HepG2 (cell line): Measurements from ENCODE around the gene MRGPRF. TPM values are rescaled to one million over a fixed set of nuclear protein-coding genes. Genes with fewer than 3 reads are reported as not detected.

ENCODE experiments used
- ATAC-seq: fragments of 200-7000 bp; cut with Tn5 transposase; 3 replicates; pipeline ENCODE4 v1.9.1; 2020; ENCODE audit warnings: mild to moderate bottlenecking, moderate library complexity
- BruUV-seq: library from RNA; stranded (reverse); fragments of 400-500 nt; replicated peaks from 2 replicates; lab custom pipeline; 2021; lab: Mats Ljungman, UMichigan
- CTCF ChIA-PET: fragments of 300-600 bp; formaldehyde crosslinking; extraction: SDS; loops from one replicate; lab custom pipeline; 2021; ENCODE audit warnings: low total read pairs, inconsistent platforms, low intra/inter-chr PET ratio; lab: Yijun Ruan, JAX
- POLR2A ChIA-PET: fragments of 350-600 bp; sonication (Branson Sonifier 250); formaldehyde crosslinking; loops from one replicate; lab custom pipeline; 2020; ENCODE audit warnings: antibody characterized with exemption, inconsistent platforms; lab: Yijun Ruan, JAX
- DNase-seq: peaks from one replicate; pipeline ENCODE4 v3.0.0-alpha.2; 2015; ENCODE audit warnings: low spot score
- FAIRE-seq: peaks from 3 replicates; lab custom pipeline; 2011; peaks lifted over from hg19 to GRCh38; lab: Jason Lieb, UNC
- H2AFZ ChIP-seq: one replicate; pipeline ENCODE4 v1.6.1; 2011; ENCODE audit warnings: low read length, inconsistent platforms
- H3K27ac ChIP-seq: fragments of 300-600 bp; 3 replicates; pipeline ENCODE4 v1.8.0; 2011; ENCODE audit warnings: mixed run types, mild to moderate bottlenecking, mixed read lengths, low read length, inconsistent platforms; ENCODE audit not compliant: insufficient read depth; ENCODE audit errors: extremely low read length
- H3K27me3 ChIP-seq, 2 experiments: fragments of 200-600 bp in 1 of 2; 2 replicates in 1 of 2; 3 replicates in 1 of 2; pipeline versions ENCODE4 v1.6.0 to v1.8.0; 2011; ENCODE audit warnings: low read length in 2 of 2, mild to moderate bottlenecking in 2 of 2, moderate library complexity in 2 of 2, inconsistent platforms in 1 of 2; ENCODE audit not compliant: insufficient read depth in 2 of 2, control insufficient read depth in 1 of 2
- H3K36me3 ChIP-seq, 2 experiments: fragments of 200-600 bp in 1 of 2; replicated peaks in 1 of 2; 2 replicates in 1 of 2; 3 replicates in 1 of 2; pipeline versions ENCODE4 v1.5.1 to v1.8.0; 2011; ENCODE audit warnings: low read length in 2 of 2, inconsistent platforms in 1 of 2; ENCODE audit not compliant: insufficient read depth in 2 of 2, control insufficient read depth in 1 of 2
- H3K4me1 ChIP-seq: 2 replicates; pipeline ENCODE4 v1.5.1; 2012; ENCODE audit warnings: low read length, inconsistent platforms; ENCODE audit not compliant: insufficient read depth
- H3K4me2 ChIP-seq: 2 replicates; pipeline ENCODE4 v1.6.0; 2011; ENCODE audit warnings: low read depth, low read length, inconsistent platforms
- H3K4me3 ChIP-seq, 3 experiments: fragments of 200-600 bp in 1 of 3; sonication (generic), shearing (Covaris generic) in 1 of 3; replicated peaks in 1 of 3; 2 replicates each; pipeline ENCODE4 v1.5.1; 2011 to 2016; ENCODE audit warnings: low read length in 3 of 3, inconsistent platforms in 2 of 3, low read depth in 2 of 3, mild to moderate bottlenecking in 2 of 3, control low read depth in 1 of 3, mixed read lengths in 1 of 3; ENCODE audit not compliant: insufficient read depth in 1 of 3
- H3K79me2 ChIP-seq: one replicate; pipeline ENCODE4 v1.6.1; 2011; ENCODE audit warnings: low read length, inconsistent platforms; ENCODE audit not compliant: insufficient read depth
- H3K9ac ChIP-seq: 2 replicates; pipeline ENCODE4 v1.6.0; 2011; ENCODE audit warnings: mild to moderate bottlenecking, low read depth, low read length, inconsistent platforms; ENCODE audit not compliant: insufficient read depth
- H3K9me3 ChIP-seq: 2 replicates; pipeline ENCODE4 v1.5.1; 2012; ENCODE audit warnings: mild to moderate bottlenecking, low read length
- H4K20me1 ChIP-seq: 2 replicates; pipeline ENCODE4 v1.6.0; 2011; ENCODE audit warnings: inconsistent platforms, mild to moderate bottlenecking, low read length, moderate library complexity; ENCODE audit not compliant: insufficient read depth
- CERS6 ChIP-seq: sonication (generic); formaldehyde crosslinking; IDR thresholded peaks from 2 replicates; pipeline ENCODE4 v1.5.0; 2020; ENCODE audit warnings: missing genetic modification reagents
- E2F1 ChIP-seq: sonication (generic); formaldehyde crosslinking; IDR thresholded peaks from 2 replicates; pipeline ENCODE4 v1.5.0; 2020; ENCODE audit warnings: missing genetic modification reagents
- FOSL2 ChIP-seq: sonication (generic); formaldehyde crosslinking; IDR thresholded peaks from 2 replicates; pipeline ENCODE4 v1.4.0; 2020; ENCODE audit warnings: missing genetic modification reagents
- NPAS2 ChIP-seq: sonication (generic); formaldehyde crosslinking; IDR thresholded peaks from 2 replicates; pipeline ENCODE4 v1.8.0; 2022; ENCODE audit warnings: mild to moderate bottlenecking, missing genetic modification reagents, borderline replicate concordance
- RXRA ChIP-seq: sonication (generic); formaldehyde crosslinking; IDR thresholded peaks from 2 replicates; pipeline ENCODE4 v1.5.1; 2020; ENCODE audit warnings: missing genetic modification reagents
- U2AF1 ChIP-seq: fragments of 200-400 bp; formaldehyde crosslinking; optimal IDR thresholded peaks from 2 replicates; pipeline ENCODE3; 2017; ENCODE audit warnings: mild to moderate bottlenecking, low read depth, low read length
- ZBTB26 ChIP-seq: IDR thresholded peaks from 2 replicates; pipeline ENCODE4 v1.6.1; 2016; ENCODE audit warnings: missing compliant biosample characterization, missing genetic modification reagents, borderline replicate concordance
- ZNF205 ChIP-seq: IDR thresholded peaks from 2 replicates; pipeline ENCODE4 v1.6.1; 2018; ENCODE audit warnings: missing biosample characterization, missing genetic modification reagents
- ZNF44 ChIP-seq: sonication (generic); formaldehyde crosslinking; IDR thresholded peaks from 2 replicates; pipeline ENCODE4 v1.5.1; 2020; ENCODE audit warnings: mild to moderate bottlenecking, missing genetic modification reagents
- ZNF562 ChIP-seq: sonication (generic); formaldehyde crosslinking; IDR thresholded peaks from 2 replicates; pipeline ENCODE4 v1.8.0; 2022; ENCODE audit warnings: missing genetic modification reagents, borderline replicate concordance
- ZSCAN20 ChIP-seq: sonication (generic); formaldehyde crosslinking; IDR thresholded peaks from 2 replicates; pipeline ENCODE4 v1.4.0; 2020; ENCODE audit warnings: missing genetic modification reagents, mild to moderate bottlenecking, borderline replicate concordance
- WGBS: methylation state at CpG from one replicate; pipeline ENCODE4 v1.1.6; 2017; ENCODE audit warnings: low lambda C conversion rate; 5-methylcytosine and 5-hydroxymethylcytosine counted together
- in situ Hi-C: cut with HindIII; loops from 2 replicates; pipeline ENCODE4 v1.10.0; 2017; ENCODE audit warnings: low pct_unique_long_range_greater_than_20kb; ENCODE audit not compliant: extremely low pct_ligation_motif_present
- intact Hi-C: fragments of 100-400 bp; cut with micrococcal nuclease; formaldehyde crosslinking; loops from one replicate; pipeline ENCODE4 v1.10.0; 2022; ENCODE audit not compliant: unreplicated experiment
- polyA plus RNA-seq, 8 experiments: library from polyadenylated mRNA; depleted of rRNA in 3 of 8; stranded (reverse) in 7 of 8; unstranded in 1 of 8; fragments of >200 nt; fragmentation: Illumina TruSeq in 4 of 8; extraction: Trizol in 4 of 8; gene quantifications; 2 replicates each; pipeline versions ENCODE4 v1.2.1 to v1.2.3, GENCODE V29; 2011 to 2016; ENCODE audit warnings: low read depth in 4 of 8, missing spikeins in 1 of 8, mixed read lengths in 1 of 8; ENCODE audit not compliant: insufficient read depth in 1 of 8
- total RNA-seq, 5 experiments: library from RNA; depleted of rRNA; stranded (reverse); fragments of >200 nt; fragmentation: Illumina TruSeq; extraction: Trizol; gene quantifications; 2 replicates each; pipeline ENCODE4 v1.2.3, GENCODE V29; 2016; ENCODE audit warnings: low read depth in 1 of 5
- TF ChIP-seq, protein P1 (sequence below): sonication (generic); formaldehyde crosslinking; IDR thresholded peaks from 2 replicates; pipeline ENCODE4 v1.5.0; 2020; ENCODE audit warnings: missing genetic modification reagents
- TF ChIP-seq, protein P2 (sequence below): sonication (generic); formaldehyde crosslinking; conservative IDR thresholded peaks from 2 replicates; pipeline ENCODE4 v1.4.0; 2020; ENCODE audit warnings: mild to moderate bottlenecking, missing genetic modification reagents, moderate library complexity

MRGPRF gene
- total and polyA plus RNA-seq, 2 of the 13 experiments (the other 11 are each of a cell fraction or from before 2014, with no cell fraction given), result not detected

- no peak for TF ChIP-seq CERS6 (CRISPR knock-in tag)
- TF ChIP-seq, all 625 proteins: peak for 0
Observed at GRCh38 chr11:68955607-68955958, 57.5 kb downstream of the MRGPRF start (continued).

- BruUV-seq, result no TSS peak
- Histone ChIP-seq H4K20me1 (no peaks in the 10 kb centered on the region), H3K27ac (no peak overlapping the region), H2AFZ (no peak overlapping the region), H3K79me2 (no peaks in the 10 kb centered on the region), H3K9me3 (no peaks in the 10 kb centered on the region), H3K36me3 (no peaks in the 10 kb centered on the region), H3K27me3 (peaks cover 0 to 5% of the 10 kb centered on the region in 2 experiments; a peak in 3 of 5 replicates), H3K4me3 (peak overlapping the region in 1 of 3 experiments; percentile 10; a peak in 1 of 6 replicates), H3K4me2 (peak overlapping the region; percentile 55), H3K4me1 (no peaks in the 10 kb centered on the region), H3K9ac (no peak overlapping the region)
- peak; percentile 28; the same call in 2 of the 3 replicates for ATAC-seq
- ChIA-PET CTCF (no interaction called here), POLR2A (no interaction called here)
- 22% methylated on average over 3 of the region's 30 CpGs for WGBS
- intact Hi-C loops (no loop called here), in situ Hi-C loops (no loop called here)
- no peak for FAIRE-seq
- no peak for TF ChIP-seq RXRA (CRISPR knock-in tag)
- no peak for TF ChIP-seq NPAS2 (CRISPR knock-in tag)
- TF ChIP-seq FOSL2 (CRISPR knock-in tag), result no peak
- no peak for TF ChIP-seq ZNF205 (CRISPR knock-in tag)
- TF ChIP-seq, protein P1, sequence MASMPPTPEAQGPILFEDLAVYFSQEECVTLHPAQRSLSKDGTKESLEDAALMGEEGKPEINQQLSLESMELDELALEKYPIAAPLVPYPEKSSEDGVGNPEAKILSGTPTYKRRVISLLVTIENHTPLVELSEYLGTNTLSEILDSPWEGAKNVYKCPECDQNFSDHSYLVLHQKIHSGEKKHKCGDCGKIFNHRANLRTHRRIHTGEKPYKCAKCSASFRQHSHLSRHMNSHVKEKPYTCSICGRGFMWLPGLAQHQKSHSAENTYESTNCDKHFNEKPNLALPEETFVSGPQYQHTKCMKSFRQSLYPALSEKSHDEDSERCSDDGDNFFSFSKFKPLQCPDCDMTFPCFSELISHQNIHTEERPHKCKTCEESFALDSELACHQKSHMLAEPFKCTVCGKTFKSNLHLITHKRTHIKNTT (CRISPR knock-in tag), result no peak
- no peak for TF ChIP-seq ZBTB26
- no peak for TF ChIP-seq U2AF1
- no peak for TF ChIP-seq ZSCAN20
- no peak for TF ChIP-seq ZNF44
- TF ChIP-seq, protein P2, sequence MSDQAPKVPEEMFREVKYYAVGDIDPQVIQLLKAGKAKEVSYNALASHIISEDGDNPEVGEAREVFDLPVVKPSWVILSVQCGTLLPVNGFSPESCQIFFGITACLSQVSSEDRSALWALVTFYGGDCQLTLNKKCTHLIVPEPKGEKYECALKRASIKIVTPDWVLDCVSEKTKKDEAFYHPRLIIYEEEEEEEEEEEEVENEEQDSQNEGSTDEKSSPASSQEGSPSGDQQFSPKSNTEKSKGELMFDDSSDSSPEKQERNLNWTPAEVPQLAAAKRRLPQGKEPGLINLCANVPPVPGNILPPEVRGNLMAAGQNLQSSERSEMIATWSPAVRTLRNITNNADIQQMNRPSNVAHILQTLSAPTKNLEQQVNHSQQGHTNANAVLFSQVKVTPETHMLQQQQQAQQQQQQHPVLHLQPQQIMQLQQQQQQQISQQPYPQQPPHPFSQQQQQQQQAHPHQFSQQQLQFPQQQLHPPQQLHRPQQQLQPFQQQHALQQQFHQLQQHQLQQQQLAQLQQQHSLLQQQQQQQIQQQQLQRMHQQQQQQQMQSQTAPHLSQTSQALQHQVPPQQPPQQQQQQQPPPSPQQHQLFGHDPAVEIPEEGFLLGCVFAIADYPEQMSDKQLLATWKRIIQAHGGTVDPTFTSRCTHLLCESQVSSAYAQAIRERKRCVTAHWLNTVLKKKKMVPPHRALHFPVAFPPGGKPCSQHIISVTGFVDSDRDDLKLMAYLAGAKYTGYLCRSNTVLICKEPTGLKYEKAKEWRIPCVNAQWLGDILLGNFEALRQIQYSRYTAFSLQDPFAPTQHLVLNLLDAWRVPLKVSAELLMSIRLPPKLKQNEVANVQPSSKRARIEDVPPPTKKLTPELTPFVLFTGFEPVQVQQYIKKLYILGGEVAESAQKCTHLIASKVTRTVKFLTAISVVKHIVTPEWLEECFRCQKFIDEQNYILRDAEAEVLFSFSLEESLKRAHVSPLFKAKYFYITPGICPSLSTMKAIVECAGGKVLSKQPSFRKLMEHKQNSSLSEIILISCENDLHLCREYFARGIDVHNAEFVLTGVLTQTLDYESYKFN (CRISPR knock-in tag), result no peak
- TF ChIP-seq ZNF562 (CRISPR knock-in tag), result no peak
- no peak for TF ChIP-seq E2F1 (CRISPR knock-in tag)
- DNase-seq, result no peak
Observed at GRCh38 chr11:68954836-68955606, 58.0 kb downstream of the MRGPRF start.
